Measurements from ENCODE around the gene SLC17A8.

SLC17A8 gene

GRCh38 chr12:100368066-100368465 lies 11.2 kb downstream of the SLC17A8 start:
- no peak for TF ChIP-seq CTCF (IDR thresholded peaks at IDR 0.05; ENCODE audit: control insufficient read depth, extremely low read depth, insufficient read depth)
- H3K4me3 ChIP-seq (ENCODE audit: low read depth, low read length) = no peak overlapping the region
- DNase-seq (ENCODE audit: low read depth) = no peak

GRCh38 chr12:100371146-100371545 lies 14.3 kb downstream of the SLC17A8 start:
- DNase-seq (ENCODE audit: low read depth) = no peak
- TF ChIP-seq CTCF (IDR thresholded peaks at IDR 0.05; ENCODE audit: control insufficient read depth, extremely low read depth, insufficient read depth) = no peak
- no peak overlapping the region for H3K4me3 ChIP-seq (ENCODE audit: low read depth, low read length)

GRCh38 chr12:100372853-100373640 lies 16.2 kb downstream of the SLC17A8 start:
- no peak for DNase-seq (ENCODE audit: low read depth)
- no peak for TF ChIP-seq CTCF (IDR thresholded peaks at IDR 0.05; ENCODE audit: control insufficient read depth, extremely low read depth, insufficient read depth)
- no peak overlapping the region for H3K4me3 ChIP-seq (ENCODE audit: low read depth, low read length)

- no peak for TF ChIP-seq CTCF (IDR thresholded peaks at IDR 0.05; ENCODE audit: control insufficient read depth, extremely low read depth, insufficient read depth)
- no peak for DNase-seq (ENCODE audit: low read depth)
- no peak overlapping the region for H3K4me3 ChIP-seq (ENCODE audit: low read depth, low read length)
Measured at GRCh38 chr12:100375038-100375735, 18.3 kb downstream of the SLC17A8 start.

- no peak for DNase-seq (ENCODE audit: low read depth)
- TF ChIP-seq CTCF (IDR thresholded peaks at IDR 0.05; ENCODE audit: control insufficient read depth, extremely low read depth, insufficient read depth) = no peak
- H3K4me3 ChIP-seq (ENCODE audit: low read depth, low read length) = no peak overlapping the region
Measured at GRCh38 chr12:100376161-100376560, 19.3 kb downstream of the SLC17A8 start.

GRCh38 chr12:100381379-100381778 lies 24.5 kb downstream of the SLC17A8 start:
- no peak for DNase-seq (ENCODE audit: low read depth)
- TF ChIP-seq CTCF (IDR thresholded peaks at IDR 0.05; ENCODE audit: control insufficient read depth, extremely low read depth, insufficient read depth) = no peak
- no peak overlapping the region for H3K4me3 ChIP-seq (ENCODE audit: low read depth, low read length)

Data from LNCaP clone FGC (cell line).